Activated B cell treated with CpG ODN at 0.5 μM for 24 hours (primary cell): ENCODE measurements around the gene UPF3A. TPM values are rescaled to one million over a fixed set of nuclear protein-coding genes. Genes with fewer than 3 reads are reported as not detected.

Experiments used
- ATAC-seq: fragments of 200-7000 bp; cut with Tn5 transposase; one replicate; pipeline ENCODE4 v1.10.0; 2021; ENCODE audit warnings: low read depth, mild to moderate bottlenecking, moderate library complexity
- CTCF ChIA-PET: fragments of 350-600 bp; sonication (Branson Sonifier 250); formaldehyde crosslinking; loops from one replicate; lab custom pipeline; 2021; ENCODE audit warnings: antibody characterized with exemption; lab: Charles Lee
- POLR2A ChIA-PET: fragments of 350-600 bp; sonication (Branson Sonifier 250); formaldehyde crosslinking; loops from one replicate; lab custom pipeline; 2021; ENCODE audit warnings: antibody characterized with exemption; lab: Charles Lee
- DNase-seq: peaks from one replicate; pipeline ENCODE4 v3.0.0; 2022
- H3K27ac Mint-ChIP-seq: one replicate; pipeline ENCODE4 v1.8.0; 2020; ENCODE audit warnings: mixed read lengths
- H3K27me3 Mint-ChIP-seq: one replicate; pipeline ENCODE4 v1.8.0; 2021; ENCODE audit warnings: mixed read lengths
- H3K36me3 Mint-ChIP-seq: one replicate; pipeline ENCODE4 v1.8.0; 2021; ENCODE audit warnings: low read depth, mixed read lengths
- H3K4me1 Mint-ChIP-seq: one replicate; pipeline ENCODE4 v1.8.0; 2021; ENCODE audit warnings: mixed read lengths
- H3K4me3 Mint-ChIP-seq: one replicate; pipeline ENCODE4 v1.8.0; 2020; ENCODE audit warnings: mild to moderate bottlenecking, mixed read lengths
- H3K9me3 Mint-ChIP-seq: one replicate; pipeline ENCODE4 v1.8.0; 2020; ENCODE audit warnings: mixed read lengths
- intact Hi-C: fragments of 100-400 bp; cut with micrococcal nuclease; formaldehyde crosslinking; loops from one replicate; pipeline ENCODE4 v1.15.1; 2024
- total RNA-seq: library from RNA; stranded (reverse); gene quantifications from 2 replicates; pipeline ENCODE4 v1.2.3, GENCODE V29; 2022
- TF ChIP-seq, protein P1 (sequence below): fragments of 200-600 bp; IDR thresholded peaks from one replicate; pipeline ENCODE4 v1.8.0; 2022; ENCODE audit warnings: antibody characterized with exemption, mild to moderate bottlenecking

UPF3A gene
- total RNA-seq, 1 donor from 2014 or later = 83.2 TPM

DNA sequence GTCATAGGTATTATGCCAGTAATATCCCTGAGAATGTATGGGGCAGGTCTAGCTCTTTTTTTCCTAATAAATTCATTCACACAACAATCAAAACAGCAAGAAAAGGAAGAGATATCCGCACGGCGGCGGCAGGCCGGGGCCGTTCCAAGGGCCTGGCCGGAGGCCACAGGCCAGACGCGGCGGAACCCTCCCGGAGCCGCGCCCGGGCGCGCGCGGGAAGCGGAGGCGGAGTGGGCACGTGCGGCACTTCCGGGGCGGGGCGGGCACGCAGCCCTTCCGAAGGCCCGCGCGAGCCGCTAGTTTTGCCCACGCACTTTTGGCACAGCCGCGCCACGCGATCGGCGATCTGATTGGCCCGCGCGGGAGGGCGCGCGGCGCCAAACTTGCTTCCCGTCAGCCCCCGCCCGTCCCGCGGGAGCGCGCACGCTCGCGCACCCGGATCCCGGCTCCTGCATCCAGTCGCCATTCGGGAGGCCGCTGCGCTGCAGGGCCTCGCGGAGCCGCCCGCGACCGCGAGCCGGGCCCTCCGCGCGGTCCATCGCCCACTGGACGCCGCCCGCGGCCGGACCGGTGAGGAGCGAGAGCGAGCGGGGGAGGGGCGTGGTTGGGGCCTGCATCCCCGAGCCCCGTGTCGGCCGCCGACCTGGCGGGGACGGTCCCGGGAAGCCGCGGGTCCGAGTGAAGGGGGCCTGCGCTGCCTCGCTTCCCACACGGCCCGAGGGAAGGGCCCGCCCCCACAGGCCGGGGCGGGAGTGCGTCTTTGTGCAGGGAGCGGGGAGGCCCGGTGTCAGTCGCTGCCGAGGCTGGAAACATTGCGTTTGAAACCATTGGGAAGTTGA lies 32.9 kb downstream of the UPF3A start, which contains the start of gene CHAMP1:
Gene CHAMP1, plus strand, starts transcription at position 430 of the 839 bp plus-strand sequence. CDS start 9,340 bp downstream, outside the sequence.
- peak within 1 kb of the TSS; percentile 89 for H3K4me3 Mint-ChIP-seq
- peak within 1 kb of the TSS; percentile 94 for H3K27ac Mint-ChIP-seq
- no peaks in the 10 kb centered on the region for H3K27me3 Mint-ChIP-seq
- TF ChIP-seq, protein P1, sequence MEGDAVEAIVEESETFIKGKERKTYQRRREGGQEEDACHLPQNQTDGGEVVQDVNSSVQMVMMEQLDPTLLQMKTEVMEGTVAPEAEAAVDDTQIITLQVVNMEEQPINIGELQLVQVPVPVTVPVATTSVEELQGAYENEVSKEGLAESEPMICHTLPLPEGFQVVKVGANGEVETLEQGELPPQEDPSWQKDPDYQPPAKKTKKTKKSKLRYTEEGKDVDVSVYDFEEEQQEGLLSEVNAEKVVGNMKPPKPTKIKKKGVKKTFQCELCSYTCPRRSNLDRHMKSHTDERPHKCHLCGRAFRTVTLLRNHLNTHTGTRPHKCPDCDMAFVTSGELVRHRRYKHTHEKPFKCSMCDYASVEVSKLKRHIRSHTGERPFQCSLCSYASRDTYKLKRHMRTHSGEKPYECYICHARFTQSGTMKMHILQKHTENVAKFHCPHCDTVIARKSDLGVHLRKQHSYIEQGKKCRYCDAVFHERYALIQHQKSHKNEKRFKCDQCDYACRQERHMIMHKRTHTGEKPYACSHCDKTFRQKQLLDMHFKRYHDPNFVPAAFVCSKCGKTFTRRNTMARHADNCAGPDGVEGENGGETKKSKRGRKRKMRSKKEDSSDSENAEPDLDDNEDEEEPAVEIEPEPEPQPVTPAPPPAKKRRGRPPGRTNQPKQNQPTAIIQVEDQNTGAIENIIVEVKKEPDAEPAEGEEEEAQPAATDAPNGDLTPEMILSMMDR = no peak
- H3K9me3 Mint-ChIP-seq = no peaks in the 10 kb centered on the region
- peaks cover 53% of the 10 kb centered on the region for H3K4me1 Mint-ChIP-seq
- POLR2A ChIA-PET = interaction anchor here (1.1 to 1.7 kb wide), 3 partner anchors 19 to 33 kb away, joined by 3 to 22 read pairs (median 9); partner anchors contain the start of gene UPF3A
- peak; percentile 91 for DNase-seq
- CTCF ChIA-PET = no interaction called here
- H3K36me3 Mint-ChIP-seq = peaks cover 16% of the 10 kb centered on the region
- peak; percentile 83 for ATAC-seq
- intact Hi-C loops = loop anchor here (1.0 kb wide), 2 partner anchors 33 to 79 kb away; partner anchors contain the start of gene UPF3A

DNA sequence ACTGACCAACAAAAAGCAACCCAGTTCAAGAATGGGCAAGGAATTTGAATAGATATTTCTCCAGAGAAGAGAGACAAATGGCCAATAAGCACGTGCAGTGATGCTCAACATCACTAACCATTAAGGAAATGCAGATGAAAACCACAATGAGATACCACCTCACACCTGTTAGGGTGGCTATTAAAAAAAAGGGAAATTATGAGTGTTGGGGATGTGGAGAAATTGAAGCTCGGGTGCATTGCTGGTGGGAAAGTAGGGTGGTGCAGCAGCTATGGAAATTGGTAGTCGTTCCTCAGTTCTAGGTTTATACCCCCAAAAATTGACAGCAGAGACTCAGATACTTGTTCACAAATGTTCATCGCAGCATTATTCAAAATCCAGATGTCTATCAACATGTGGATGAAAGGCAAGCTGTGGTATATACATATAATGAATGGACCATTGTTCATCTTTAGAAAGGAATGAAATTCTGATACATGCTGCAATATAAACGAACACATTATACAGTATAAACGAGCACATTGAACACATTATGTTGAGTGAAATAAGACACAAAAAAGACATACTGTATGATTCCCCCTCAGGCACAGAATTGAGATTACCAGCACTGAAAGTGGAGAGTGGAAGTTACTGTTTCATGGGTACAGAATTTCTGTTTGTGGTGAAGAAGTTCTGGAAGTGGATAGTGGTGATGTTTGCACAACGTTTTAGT lies 33.8 kb downstream of the UPF3A start:
- POLR2A ChIA-PET = interaction anchor here (0.6 to 1.6 kb wide), 5 partner anchors 11 to 867 kb away, joined by 3 to 13 read pairs (median 5); partner anchors contain the start of gene UPF3A
- intact Hi-C loops = no loop called here
- TF ChIP-seq, protein P1 = no peak
- Mint-ChIP-seq H3K27ac (peak overlapping the region; percentile 79), H3K4me3 (peak overlapping the region; percentile 85), H3K4me1 (peaks cover 62% of the 10 kb centered on the region), H3K27me3 (no peaks in the 10 kb centered on the region), H3K9me3 (no peaks in the 10 kb centered on the region), H3K36me3 (peaks cover 25% of the 10 kb centered on the region)
- peak; percentile 15 for ATAC-seq
- no peak for DNase-seq
- CTCF ChIA-PET = no interaction called here

DNA sequence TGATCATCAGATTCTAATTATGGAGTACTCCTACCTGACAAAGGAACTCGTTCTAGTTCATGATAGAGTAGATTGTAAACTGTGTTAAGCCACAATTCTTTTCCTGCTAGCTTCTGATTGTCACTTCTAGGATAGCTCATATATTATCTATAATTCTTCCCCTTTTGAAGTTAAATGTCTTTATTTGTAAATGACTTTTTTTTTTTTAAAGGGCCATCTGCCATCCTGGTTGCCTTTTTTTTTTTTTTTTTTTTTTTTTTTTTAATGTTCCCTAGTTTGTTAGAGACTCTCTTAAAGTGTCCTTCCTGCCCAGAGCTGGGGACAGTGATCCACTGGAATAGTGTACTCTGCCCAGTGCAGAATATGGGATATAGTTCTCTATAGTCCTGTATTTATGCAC lies 37.2 kb downstream of the UPF3A start:
- ChIA-PET POLR2A (no interaction called here), CTCF (no interaction called here)
- no peaks in the 10 kb centered on the region for H3K27me3 Mint-ChIP-seq
- H3K4me3 Mint-ChIP-seq = no peak overlapping the region
- H3K27ac Mint-ChIP-seq = no peak overlapping the region
- DNase-seq = no peak
- ATAC-seq = no peak
- intact Hi-C loops = no loop called here
- H3K36me3 Mint-ChIP-seq = peaks cover 55% of the 10 kb centered on the region
- H3K9me3 Mint-ChIP-seq = no peaks in the 10 kb centered on the region
- TF ChIP-seq, protein P1 = no peak
- H3K4me1 Mint-ChIP-seq = peaks cover 47% of the 10 kb centered on the region

DNA sequence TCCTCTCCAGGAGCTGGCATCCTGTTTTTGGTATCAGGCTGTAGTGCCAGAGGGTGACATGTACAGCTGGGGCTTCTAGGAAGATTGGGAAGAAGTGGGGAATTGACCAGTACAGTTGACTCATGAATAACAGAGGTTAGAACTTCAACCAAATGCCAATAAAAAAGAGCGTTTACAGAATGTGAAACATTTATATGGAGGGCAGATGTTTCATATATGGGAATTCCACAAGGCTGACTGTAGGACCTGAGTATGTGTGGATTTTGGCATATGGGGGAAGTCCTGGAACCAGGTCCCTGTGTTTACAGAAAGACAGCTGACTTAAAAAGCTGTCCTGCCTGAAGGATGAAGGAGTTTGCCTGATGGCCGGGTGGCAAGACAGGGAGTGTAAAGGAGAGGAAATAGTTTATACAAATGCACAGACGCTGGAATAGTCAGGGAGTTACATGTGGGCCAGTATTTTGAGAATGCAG lies 38.1 kb downstream of the UPF3A start:
- ChIA-PET CTCF (no interaction called here), POLR2A (interaction anchor here (0.6 kb wide), 1 partner anchor 30 kb away, joined by 8 read pairs; no protein-coding TSS in a partner anchor)
- H3K4me3 Mint-ChIP-seq = no peak overlapping the region
- intact Hi-C loops = no loop called here
- no peaks in the 10 kb centered on the region for H3K9me3 Mint-ChIP-seq
- no peak overlapping the region for H3K27ac Mint-ChIP-seq
- ATAC-seq (no peak), DNase-seq (no peak)
- H3K4me1 Mint-ChIP-seq = peaks cover 43% of the 10 kb centered on the region
- peaks cover 61% of the 10 kb centered on the region for H3K36me3 Mint-ChIP-seq
- TF ChIP-seq, protein P1 = no peak
- H3K27me3 Mint-ChIP-seq = no peaks in the 10 kb centered on the region
